OCI-LY1 (cell line): ENCODE results near the gene TP73.

Source experiments
- H2AFZ ChIP-seq: fragments of 200-600 bp; sonication (generic), shearing (Covaris generic); 2 replicates; pipeline ENCODE4 v1.6.0; 2014; ENCODE audit warnings: antibody characterized with exemption, mild to moderate bottlenecking, low read length
- H3F3A ChIP-seq: fragments of 200-600 bp; sonication (generic), shearing (Covaris generic); 2 replicates; pipeline ENCODE4 v1.6.0; 2014; ENCODE audit warnings: mild to moderate bottlenecking, antibody characterized with exemption, low read length, moderate library complexity; ENCODE audit not compliant: insufficient read depth
- H3K27ac ChIP-seq: fragments of 200-600 bp; sonication (generic); 2 replicates; pipeline ENCODE4 v1.5.1; 2014; ENCODE audit warnings: low read length, mixed run types, mild to moderate bottlenecking, low read depth; ENCODE audit not compliant: poor library complexity, severe bottlenecking
- H3K27me3 ChIP-seq: fragments of 200-600 bp; sonication (generic); 2 replicates; pipeline ENCODE4 v1.6.0; 2014; ENCODE audit warnings: antibody characterized with exemption, mild to moderate bottlenecking, low read length, moderate library complexity; ENCODE audit not compliant: insufficient read depth
- H3K36me3 ChIP-seq: fragments of 200-600 bp; sonication (generic); 2 replicates; pipeline ENCODE4 v1.6.1; 2014; ENCODE audit warnings: mild to moderate bottlenecking, antibody characterized with exemption, low read length, moderate library complexity, mixed read lengths; ENCODE audit not compliant: insufficient read depth
- H3K4me1 ChIP-seq: fragments of 200-600 bp; sonication (generic); 2 replicates; pipeline ENCODE4 v1.5.1; 2014; ENCODE audit warnings: mild to moderate bottlenecking, low read length, moderate library complexity; ENCODE audit not compliant: insufficient read depth, severe bottlenecking
- H3K4me2 ChIP-seq: fragments of 200-600 bp; sonication (generic), shearing (Covaris generic); 2 replicates; pipeline ENCODE4 v1.6.1; 2014; ENCODE audit warnings: low read length
- H3K4me3 ChIP-seq: fragments of 200-600 bp; sonication (generic); 2 replicates; pipeline ENCODE4 v1.5.1; 2014; ENCODE audit warnings: low read length, low read depth, mild to moderate bottlenecking, mixed read lengths; ENCODE audit not compliant: poor library complexity, severe bottlenecking
- H3K79me2 ChIP-seq: fragments of 200-600 bp; shearing (Covaris generic); 2 replicates; pipeline ENCODE4 v1.6.1; 2016; ENCODE audit warnings: mixed run types, low read length, mixed read lengths; ENCODE audit not compliant: insufficient read depth
- H3K9ac ChIP-seq: fragments of 200-600 bp; sonication (generic), shearing (Covaris generic); 2 replicates; pipeline ENCODE4 v1.6.1; 2014; ENCODE audit warnings: mild to moderate bottlenecking, low read length, mixed read lengths
- H3K9me2 ChIP-seq: fragments of 200-600 bp; sonication (generic), shearing (Covaris generic); 2 replicates; pipeline ENCODE4 v1.6.1; 2014; ENCODE audit warnings: low read depth, mild to moderate bottlenecking, low read length, mixed read lengths
- H3K9me3 ChIP-seq: fragments of 200-600 bp; shearing (Covaris generic); 2 replicates; pipeline ENCODE4 v1.6.1; 2014; ENCODE audit warnings: low read length, mixed read lengths
- H4K20me1 ChIP-seq: fragments of 200-600 bp; sonication (generic), shearing (Covaris generic); 2 replicates; pipeline ENCODE4 v1.6.0; 2016; ENCODE audit warnings: mild to moderate bottlenecking, low read length; ENCODE audit not compliant: insufficient read depth
- CTCF ChIP-seq: fragments of 200-600 bp; sonication (generic), shearing (Covaris generic); IDR thresholded peaks from 2 replicates; pipeline ENCODE4 v1.5.1; 2017; ENCODE audit warnings: mild to moderate bottlenecking, antibody characterized with exemption, low read length, moderate library complexity, mixed read lengths
- EZH2 ChIP-seq: fragments of 200-600 bp; sonication (generic), shearing (Covaris generic); IDR thresholded peaks from 2 replicates; pipeline ENCODE4 v1.8.0; 2017; ENCODE audit warnings: borderline replicate concordance, mixed run types, mild to moderate bottlenecking, antibody characterized with exemption, low read length, moderate library complexity, mixed read lengths

TP73 gene

GRCh38 chr1:3677484-3677883, 25.2 kb downstream of the TP73 start:
- H3K36me3 ChIP-seq = no peaks in the 10 kb centered on the region
- no peaks in the 10 kb centered on the region; the same call in 1 of the 2 replicates for H3K27me3 ChIP-seq
- no peaks in the 10 kb centered on the region for H3F3A ChIP-seq
- H4K20me1 ChIP-seq = no peaks in the 10 kb centered on the region
- H2AFZ ChIP-seq = no peak overlapping the region
- no peak overlapping the region for H3K4me3 ChIP-seq
- H3K9me2 ChIP-seq = no peaks in the 10 kb centered on the region
- peaks cover 12% of the 10 kb centered on the region for H3K4me1 ChIP-seq
- no peak for TF ChIP-seq CTCF
- no peak for TF ChIP-seq EZH2
- H3K27ac ChIP-seq = no peak overlapping the region
- no peaks in the 10 kb centered on the region for H3K79me2 ChIP-seq
- no peak overlapping the region for H3K4me2 ChIP-seq
- H3K9me3 ChIP-seq = no peaks in the 10 kb centered on the region
- H3K9ac ChIP-seq = no peak overlapping the region

- no peaks in the 10 kb centered on the region for H4K20me1 ChIP-seq
- no peaks in the 10 kb centered on the region for H3K79me2 ChIP-seq
- no peak overlapping the region for H3K27ac ChIP-seq
- no peak overlapping the region for H3K4me3 ChIP-seq
- no peaks in the 10 kb centered on the region for H3K9me2 ChIP-seq
- no peak overlapping the region for H3K9ac ChIP-seq
- TF ChIP-seq EZH2 = no peak
- no peak for TF ChIP-seq CTCF
- no peak overlapping the region for H2AFZ ChIP-seq
- no peaks in the 10 kb centered on the region for H3K9me3 ChIP-seq
- H3K27me3 ChIP-seq = no peaks in the 10 kb centered on the region; the same call in 1 of the 2 replicates
- no peak overlapping the region for H3K4me2 ChIP-seq
- H3F3A ChIP-seq = no peaks in the 10 kb centered on the region
- H3K36me3 ChIP-seq = no peaks in the 10 kb centered on the region
- H3K4me1 ChIP-seq = peaks cover 4% of the 10 kb centered on the region
These were observed 26.2 kb downstream of the TP73 start for GRCh38 chr1:3678361-3679097.

GRCh38 chr1:3679098-3679555, 26.8 kb downstream of the TP73 start:
- no peak overlapping the region for H3K9ac ChIP-seq
- no peaks in the 10 kb centered on the region for H3F3A ChIP-seq
- H3K9me2 ChIP-seq = no peaks in the 10 kb centered on the region
- no peaks in the 10 kb centered on the region for H3K79me2 ChIP-seq
- no peaks in the 10 kb centered on the region for H3K9me3 ChIP-seq
- no peak overlapping the region for H3K4me3 ChIP-seq
- no peaks in the 10 kb centered on the region for H3K4me1 ChIP-seq
- H4K20me1 ChIP-seq = no peaks in the 10 kb centered on the region
- no peak overlapping the region for H3K4me2 ChIP-seq
- TF ChIP-seq CTCF = no peak
- TF ChIP-seq EZH2 = no peak
- H2AFZ ChIP-seq = no peak overlapping the region
- no peaks in the 10 kb centered on the region for H3K36me3 ChIP-seq
- no peak overlapping the region for H3K27ac ChIP-seq
- no peaks in the 10 kb centered on the region; the same call in 1 of the 2 replicates for H3K27me3 ChIP-seq
